Gastrocnemius medialis (tissue), 4 donors: ENCODE results near the gene CBARP.

Experiments
- CTCF ChIP-seq, 5 experiments: fragments of 450-650 bp in 3 of 5; fragments of 200-600 bp in 2 of 5; sonication (generic) in 2 of 5; IDR thresholded peaks in 4 of 5; conservative IDR thresholded peaks in 1 of 5; 1 replicate in 4 of 5; 2 replicates in 1 of 5; pipeline ENCODE4 v1.5.1; 2016 to 2019; ENCODE audit warnings: antibody characterized with exemption in 5 of 5, mild to moderate bottlenecking in 3 of 5, moderate library complexity in 3 of 5
- POLR2A ChIP-seq, 2 donors: fragments of 450-650 bp; IDR thresholded peaks; one replicate each; pipeline ENCODE4 v1.6.1; 2017; ENCODE audit warnings: antibody characterized with exemption in 2 of 2, mild to moderate bottlenecking in 2 of 2, moderate library complexity in 2 of 2

GRCh38 chr19:1234955-1235380, 2.8 kb downstream of the CBARP start:
- TF ChIP-seq POLR2A (IDR thresholded peaks at IDR 0.05) (no peak), CTCF (IDR thresholded peaks at IDR 0.05 in 4 of 5, conservative IDR thresholded peaks at IDR 0.05 in 1 of 5) (no peak)
